GM19239 (cell line): ENCODE measurements around the gene RALGPS2.

Experiments
- DNase-seq: peaks from one replicate; pipeline ENCODE4 v3.0.0; 2011; ENCODE audit warnings: low spot score; ENCODE audit not compliant: insufficient read length
- FAIRE-seq: peaks from 2 replicates; lab custom pipeline; 2011; peaks lifted over from hg19 to GRCh38; lab: Jason Lieb, UNC

Gene RALGPS2

GRCh38 chr1:178772952-178773351 is 47.9 kb downstream of the RALGPS2 start:
- FAIRE-seq: no peak
- no peak for DNase-seq

DNA sequence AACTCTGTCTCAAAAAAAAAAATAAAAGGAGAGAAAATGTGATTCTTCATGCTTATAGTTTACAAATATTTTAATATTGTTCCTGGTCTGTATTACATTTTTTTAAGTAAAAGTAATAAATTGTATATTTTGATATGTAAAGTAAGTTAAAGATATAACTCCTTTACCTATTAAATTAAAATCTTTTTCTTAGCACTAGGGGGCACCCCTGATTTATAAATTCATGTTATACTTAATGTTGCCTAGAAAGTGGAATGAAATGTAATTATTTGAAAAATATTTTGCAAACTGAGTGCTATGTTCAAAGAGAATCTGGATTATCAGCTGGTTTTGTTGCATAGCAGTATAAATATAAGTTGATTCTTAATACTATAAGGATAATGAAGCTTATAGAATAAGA is 49.2 kb downstream of the RALGPS2 start:
- no peak for DNase-seq
- no peak for FAIRE-seq

DNA sequence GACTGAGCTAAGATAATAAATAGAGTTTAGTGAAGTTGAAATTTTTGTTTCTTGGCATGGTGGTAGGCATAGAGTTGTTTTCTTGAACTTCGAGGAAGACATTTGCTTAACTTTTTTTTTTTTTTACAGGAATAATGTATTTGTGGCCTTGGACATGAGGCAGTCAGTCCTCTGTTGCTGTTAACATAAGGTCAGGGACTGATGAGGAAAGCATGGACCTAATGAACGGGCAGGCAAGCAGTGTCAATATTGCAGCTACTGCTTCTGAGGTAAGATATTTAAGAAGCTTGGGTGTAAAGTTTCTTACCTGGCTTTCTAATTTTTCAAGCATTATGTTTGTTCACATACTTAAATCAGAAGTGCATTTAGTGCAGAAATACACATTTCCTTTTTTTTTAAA is 51.5 kb downstream of the RALGPS2 start:
- DNase-seq (no peak), FAIRE-seq (no peak)

- FAIRE-seq (no peak), DNase-seq (no peak)
These were observed 56.7 kb downstream of the RALGPS2 start for GRCh38 chr1:178781533-178782330.

GRCh38 chr1:178784131-178784536 is 59.1 kb downstream of the RALGPS2 start:
- FAIRE-seq: peak; percentile 72

GRCh38 chr1:178792394-178792793 is 67.3 kb downstream of the RALGPS2 start:
- DNase-seq (no peak), FAIRE-seq (no peak)

More at GRCh38 chr1:178784131-178784536, 59.1 kb downstream of the RALGPS2 start:
- DNase-seq: no peak

DNA sequence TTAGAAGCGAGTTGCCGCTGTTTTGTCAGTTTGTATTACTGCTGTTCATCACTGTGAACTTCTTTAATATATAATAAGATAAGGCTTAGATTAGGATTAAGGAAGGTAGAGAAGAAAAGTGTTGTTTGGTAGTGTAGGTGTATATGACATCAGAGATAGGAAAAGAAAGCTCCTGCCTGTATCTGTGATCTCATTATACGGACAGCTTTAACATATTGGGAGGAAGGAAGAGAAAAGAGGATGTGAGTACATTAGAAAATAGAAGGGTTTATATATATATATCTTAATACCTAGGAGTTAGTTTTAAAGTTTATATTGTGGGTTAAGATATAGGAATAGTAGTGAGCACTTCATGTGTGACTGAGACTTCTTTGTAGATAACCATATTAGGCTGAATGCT is 71.0 kb downstream of the RALGPS2 start:
- no peak for DNase-seq
- FAIRE-seq: no peak

GRCh38 chr1:178797590-178797989 is 72.5 kb downstream of the RALGPS2 start:
- DNase-seq (no peak), FAIRE-seq (no peak)

DNA sequence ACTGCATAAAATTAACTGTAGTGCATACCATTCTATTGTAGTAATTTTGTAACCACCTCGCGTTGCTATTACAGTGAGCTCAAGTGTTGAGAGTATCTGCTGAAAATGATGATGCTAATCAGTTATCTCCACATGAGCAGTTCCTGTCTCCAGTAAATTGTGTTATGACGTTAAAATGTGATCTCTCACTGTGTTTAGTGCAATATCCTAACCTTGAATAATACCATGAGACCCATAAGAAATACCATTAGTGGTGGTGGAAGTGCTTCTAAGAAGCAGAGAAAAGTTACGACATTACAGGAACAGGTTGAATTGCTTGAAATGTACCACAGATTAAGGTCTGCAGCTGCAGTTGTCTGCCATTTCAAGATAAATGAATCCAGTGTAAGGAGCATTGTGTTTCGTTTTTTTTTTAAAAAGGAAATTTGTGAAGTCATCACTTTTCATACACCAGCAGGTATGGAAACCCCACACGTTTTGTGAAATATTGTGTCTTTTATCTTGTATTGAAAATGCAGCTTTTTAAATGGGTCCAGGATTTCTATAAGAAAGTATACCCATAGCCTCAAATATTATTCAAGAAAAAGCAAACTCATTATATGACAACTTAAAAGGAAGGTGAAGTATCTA is 73.3 kb downstream of the RALGPS2 start:
- no peak for FAIRE-seq
- no peak for DNase-seq

GRCh38 chr1:178802873-178803272 is 77.8 kb downstream of the RALGPS2 start:
- DNase-seq (no peak), FAIRE-seq (no peak)

- FAIRE-seq: no peak
- no peak for DNase-seq
These were observed 81.7 kb downstream of the RALGPS2 start for GRCh38 chr1:178806665-178807300.

GRCh38 chr1:178808529-178808928 is 83.5 kb downstream of the RALGPS2 start:
- DNase-seq (no peak), FAIRE-seq (no peak)

GRCh38 chr1:178810585-178810984 is 85.5 kb downstream of the RALGPS2 start:
- no peak for FAIRE-seq

GRCh38 chr1:178818416-178818815 is 93.4 kb downstream of the RALGPS2 start:
- DNase-seq (no peak), FAIRE-seq (no peak)

More at GRCh38 chr1:178810585-178810984, 85.5 kb downstream of the RALGPS2 start:
- no peak for DNase-seq

DNA sequence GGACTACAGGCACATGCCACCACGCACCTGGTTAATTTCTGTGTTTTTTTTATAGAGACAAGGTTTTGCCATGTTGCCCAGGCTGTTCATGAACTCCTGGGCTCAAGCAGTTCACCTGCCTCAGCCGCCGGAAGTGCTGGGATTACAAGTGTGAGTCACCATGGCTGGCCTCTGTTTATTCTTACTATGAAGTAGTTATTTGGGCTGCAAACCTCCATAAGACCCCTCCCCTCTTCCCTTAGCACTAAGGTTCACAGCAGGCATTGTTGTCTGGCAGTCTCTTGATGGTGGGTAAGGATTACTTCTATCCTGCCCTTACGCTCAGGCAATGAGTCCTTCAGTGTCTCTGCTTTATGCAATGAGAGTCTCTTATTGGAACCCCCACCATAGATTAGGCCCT is 94.1 kb downstream of the RALGPS2 start:
- no peak for FAIRE-seq

GRCh38 chr1:178821134-178821866 is 96.3 kb downstream of the RALGPS2 start:
- FAIRE-seq (peak; percentile 56), DNase-seq (no peak)

More for the DNA sequence above, 94.1 kb downstream of the RALGPS2 start:
- DNase-seq: no peak

DNA sequence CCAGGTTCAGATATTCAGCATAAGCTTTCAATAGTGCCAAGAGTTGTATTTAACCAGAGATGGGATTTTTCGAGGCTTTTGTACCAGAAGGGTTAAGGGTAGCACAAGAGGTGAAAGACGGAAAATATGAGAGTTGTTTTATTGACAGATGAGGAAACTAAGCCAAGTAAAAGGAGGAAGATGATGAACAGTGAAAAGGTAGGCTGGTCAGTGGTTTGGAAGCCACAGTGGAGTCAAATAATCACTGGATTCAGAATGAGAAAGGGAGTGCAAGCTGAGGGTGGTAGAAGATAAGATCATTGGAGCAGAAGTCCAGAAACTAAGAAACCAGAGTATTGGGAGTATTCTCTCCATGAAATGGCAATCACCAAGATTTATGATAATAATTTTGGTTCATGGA is 100.1 kb downstream of the RALGPS2 start:
- DNase-seq: no peak
- FAIRE-seq: no peak

DNA sequence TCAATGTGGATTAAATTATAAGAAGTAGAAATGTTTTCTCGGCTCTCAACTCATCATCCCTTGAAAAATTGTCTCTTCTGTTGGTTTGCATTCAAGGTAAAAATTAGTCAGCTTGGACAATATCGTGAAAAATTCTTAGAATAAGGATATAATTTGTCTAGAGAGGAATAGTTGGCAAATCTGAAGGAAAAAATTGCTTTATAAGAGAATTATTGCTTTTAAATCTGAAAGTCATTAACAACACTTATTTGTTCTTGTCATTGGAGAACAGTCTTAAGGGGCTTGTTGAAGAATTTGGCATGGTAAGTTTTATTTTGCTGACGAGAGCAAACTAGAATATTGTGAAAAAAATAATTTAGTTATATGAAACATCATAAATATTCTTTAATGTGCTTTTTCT is 119.4 kb downstream of the RALGPS2 start:
- DNase-seq: no peak
- FAIRE-seq: no peak

- FAIRE-seq: no peak
- no peak for DNase-seq
These were observed 121.3 kb downstream of the RALGPS2 start for GRCh38 chr1:178846306-178846705.

- FAIRE-seq: no peak
- DNase-seq: no peak
These were observed 122.4 kb downstream of the RALGPS2 start for GRCh38 chr1:178847396-178847849.
